ENCODE results near the gene PCNA. TPM values are rescaled to one million over a fixed set of nuclear protein-coding genes. Genes with fewer than 3 reads are reported as not detected.
A peak's percentile ranks its signal among the peaks of the same experiment; 100 is the strongest.
"Not testable (repeated sequence)": the region's sequence is repeated elsewhere in the genome, so short reads cannot be mapped to it uniquely, and the experiment has no call there.

Gene PCNA
- total and polyA plus RNA-seq, 8 donors, result 10.9 to 27.4 (median 16.8) TPM

GRCh38 chr20:5088688-5089087, 31.1 kb downstream of the PCNA start:
- Histone ChIP-seq H3K4me3 (no peak overlapping the region), H3K9me3 (no peaks in the 10 kb centered on the region), H3K36me3 (no peaks in the 10 kb centered on the region), H3K4me1 (no peaks in the 10 kb centered on the region), H3K27ac (no peak overlapping the region), H3K27me3 (no peaks in the 10 kb centered on the region)
- ATAC-seq (no peak), DNase-seq (no peak), FAIRE-seq (no peak)
- no peak for TF ChIP-seq CTCF (IDR thresholded peaks at IDR 0.05)
- WGBS, 2 donors, result 68 to 79% methylated on average over 3 of the region's 3 CpGs
- intact Hi-C loops (cut with DNase I), result no loop called here

- H3K4me3 ChIP-seq, result no peak overlapping the region
- H3K4me1 ChIP-seq, result no peaks in the 10 kb centered on the region
- no peaks in the 10 kb centered on the region for H3K9me3 ChIP-seq
- DNase-seq (no peak), FAIRE-seq (no peak), ATAC-seq (peak in 1 of 4 donors; percentile 43)
- no peak for TF ChIP-seq CTCF (IDR thresholded peaks at IDR 0.05)
- H3K36me3 ChIP-seq, result no peaks in the 10 kb centered on the region
- no peak overlapping the region for H3K27ac ChIP-seq
- intact Hi-C loops (cut with DNase I), result no loop called here
- 85 to 89% methylated on average over 4 of the region's 4 CpGs for WGBS, 2 donors
- H3K27me3 ChIP-seq, result no peaks in the 10 kb centered on the region
Observed at GRCh38 chr20:5085380-5085779, 34.4 kb downstream of the PCNA start.

- Histone ChIP-seq H3K27ac (peak overlapping the region in 2 of 4 donors; percentile 4 to 21), H3K9me3 (no peaks in the 10 kb centered on the region), H3K27me3 (no peaks in the 10 kb centered on the region), H3K4me1 (no peaks in the 10 kb centered on the region), H3K4me3 (no peak overlapping the region), H3K36me3 (no peaks in the 10 kb centered on the region)
- WGBS, 2 donors, result 86 to 87% methylated on average over 10 of the region's 10 CpGs
- peak in 1 of 6 donors; percentile 34 for DNase-seq
- no peak for TF ChIP-seq CTCF (IDR thresholded peaks at IDR 0.05)
- peak in 3 of 4 donors; percentile 40 to 81 (median 75) for ATAC-seq
- FAIRE-seq, result no peak
- intact Hi-C loops (cut with DNase I), result no loop called here
Observed at GRCh38 chr20:5080384-5080877, 39.3 kb downstream of the PCNA start.

DNA sequence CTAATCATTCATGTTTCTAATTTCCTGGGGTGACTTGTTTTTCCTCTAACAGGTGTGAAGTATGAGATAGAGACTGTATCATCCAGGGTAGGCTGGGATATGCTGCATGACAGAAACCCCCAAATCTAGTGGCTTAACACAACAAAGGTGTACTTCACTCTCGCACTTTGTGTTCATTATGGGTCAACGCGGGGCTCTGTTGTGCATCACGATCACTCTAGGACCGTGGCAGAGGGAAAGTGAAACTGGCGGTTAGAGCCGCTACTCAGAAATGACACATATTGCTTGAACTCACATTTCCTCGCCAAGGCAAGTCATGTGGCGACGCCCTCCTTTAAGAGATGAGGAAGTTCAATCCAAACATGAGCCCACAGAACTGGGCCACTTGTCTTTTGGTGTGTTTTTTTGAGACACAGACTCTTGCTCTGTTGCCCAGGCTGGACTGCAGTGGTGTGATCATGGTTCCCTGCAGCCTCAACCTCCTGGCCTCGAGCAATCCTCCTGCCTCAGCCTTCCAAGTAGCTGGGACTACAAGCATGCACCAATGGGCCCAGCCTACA, 41.3 kb downstream of the PCNA start:
- ATAC-seq, result peak in 3 of 4 donors; percentile 74 to 83 (median 77)
- no peaks in the 10 kb centered on the region for H3K27me3 ChIP-seq
- 71 to 73% methylated on average over 11 of the region's 11 CpGs for WGBS, 2 donors
- FAIRE-seq, result no peak
- peak in 1 of 6 donors; percentile 61 for DNase-seq
- no peak overlapping the region for H3K4me3 ChIP-seq
- intact Hi-C loops (cut with DNase I), result no loop called here
- no peak for TF ChIP-seq CTCF (IDR thresholded peaks at IDR 0.05)
- no peaks in the 10 kb centered on the region for H3K9me3 ChIP-seq
- H3K4me1 ChIP-seq, result peaks cover 0 to 3% (median 0%) of the 10 kb centered on the region in 3 donors
- peak overlapping the region in 2 of 4 donors; percentile 51 to 52 for H3K27ac ChIP-seq
- no peaks in the 10 kb centered on the region for H3K36me3 ChIP-seq

DNA sequence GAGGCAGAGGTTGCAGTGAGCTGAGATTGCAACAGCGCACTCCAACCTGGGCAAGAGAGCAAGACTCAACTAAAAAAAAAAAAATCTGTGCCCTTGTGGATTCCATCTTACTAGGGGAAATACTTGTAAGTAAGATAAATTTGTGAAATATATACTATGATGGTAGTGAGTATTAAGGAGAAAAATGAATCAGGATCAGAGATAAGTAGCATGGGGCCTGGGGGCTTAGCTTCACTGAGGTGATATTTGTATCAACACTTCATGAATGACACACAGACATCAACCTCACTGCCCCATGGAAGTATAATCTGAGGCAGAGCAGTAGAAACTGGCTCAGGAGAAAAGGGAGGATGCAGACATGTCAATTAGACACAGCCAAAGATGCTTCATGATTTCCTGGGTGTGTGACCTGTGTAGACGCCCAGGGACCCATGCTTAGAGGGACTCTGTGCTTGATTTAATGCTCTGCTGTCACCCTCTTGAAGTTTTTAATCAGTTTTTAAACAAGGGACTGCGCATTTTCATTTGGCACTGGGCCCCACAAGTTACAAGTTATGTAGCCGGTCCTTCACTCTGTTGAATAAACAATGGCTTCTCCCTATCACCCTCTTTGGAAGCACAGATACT, 41.9 kb downstream of the PCNA start:
- no peaks in the 10 kb centered on the region for H3K36me3 ChIP-seq
- no peak for TF ChIP-seq CTCF (IDR thresholded peaks at IDR 0.05)
- ATAC-seq (no peak), DNase-seq (no peak), FAIRE-seq (no peak)
- intact Hi-C loops (cut with DNase I), result no loop called here
- H3K4me3 ChIP-seq, result no peak overlapping the region
- peak overlapping the region in 2 of 4 donors; percentile 51 to 52 for H3K27ac ChIP-seq
- H3K27me3 ChIP-seq, result no peaks in the 10 kb centered on the region
- WGBS, 2 donors, result 47 to 50% methylated on average over 4 of the region's 4 CpGs
- H3K9me3 ChIP-seq, result no peaks in the 10 kb centered on the region
- peaks cover 0 to 9% (median 0%) of the 10 kb centered on the region in 3 donors for H3K4me1 ChIP-seq

DNA sequence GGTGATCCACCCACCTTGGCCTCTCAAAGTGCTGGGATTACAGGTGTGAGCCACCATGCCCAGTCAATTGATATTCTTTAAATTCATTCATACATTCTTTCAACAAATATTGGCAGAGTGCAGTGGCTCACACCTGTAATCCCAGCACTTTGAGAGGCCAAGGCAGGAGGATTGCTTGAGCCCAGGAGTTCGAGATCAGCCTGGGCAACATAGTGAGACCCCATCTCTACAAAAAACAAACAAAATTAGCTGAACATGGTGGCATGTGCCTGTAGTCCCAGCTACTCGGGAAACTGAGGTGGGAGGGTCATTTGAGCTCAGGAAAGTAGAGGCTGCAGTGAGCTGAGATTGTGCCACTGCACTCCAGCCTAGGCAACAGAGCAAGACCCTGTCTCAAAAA, 42.8 kb downstream of the PCNA start:
- FAIRE-seq; intact Hi-C loops (cut with DNase I); H3K36me3 ChIP-seq; H3K4me3 ChIP-seq; DNase-seq; H3K27me3 ChIP-seq; H3K4me1 ChIP-seq; H3K9me3 ChIP-seq; H3K27ac ChIP-seq; ATAC-seq: not testable (repeated sequence)
- 74 to 80% methylated on average over 2 of the region's 2 CpGs for WGBS, 2 donors
